Liver (tissue), 3 donors: ENCODE data around the gene SLC22A3.

Source experiments
- GABPA ChIP-seq, 2 donors: IDR thresholded peaks in 1 of 2; conservative IDR thresholded peaks in 1 of 2; 2 replicates each; pipeline ENCODE4 v1.6.1; 2016; ENCODE audit warnings: antibody characterized with exemption in 2 of 2, mild to moderate bottlenecking in 1 of 2, moderate library complexity in 1 of 2
- JUND ChIP-seq, 2 donors: IDR thresholded peaks; 2 replicates each; pipeline ENCODE4 v1.6.1; 2016; ENCODE audit warnings: antibody characterized with exemption in 2 of 2
- TAF1 ChIP-seq: conservative IDR thresholded peaks from 2 replicates; pipeline ENCODE4 v1.6.1; 2016; ENCODE audit warnings: antibody characterized with exemption, mild to moderate bottlenecking
- TF ChIP-seq, protein P1 (sequence below): IDR thresholded peaks from 2 replicates; pipeline ENCODE4 v1.6.1; 2016; ENCODE audit warnings: antibody characterized with exemption
- TF ChIP-seq, protein P2 (sequence below): IDR thresholded peaks from 2 replicates; pipeline ENCODE4 v1.6.1; 2016; ENCODE audit warnings: antibody characterized with exemption, mild to moderate bottlenecking
- TF ChIP-seq, protein P3 (sequence below): fragments of 150-350 bp; IDR thresholded peaks from 2 replicates; pipeline ENCODE4 v1.5.1; 2017; ENCODE audit warnings: improper control_type of control experiment, low read depth, low read length; ENCODE audit not compliant: missing input control
- TF ChIP-seq, protein P4 (sequence below): IDR thresholded peaks from 2 replicates; pipeline ENCODE4 v1.6.1; 2016; ENCODE audit warnings: antibody characterized with exemption
- donor health status: healthy.
- donor health status: healthy.

GRCh38 chr6:160445130-160445529 lies 97.0 kb downstream of the SLC22A3 start:
- no peak for TF ChIP-seq TAF1
- TF ChIP-seq, protein P1, sequence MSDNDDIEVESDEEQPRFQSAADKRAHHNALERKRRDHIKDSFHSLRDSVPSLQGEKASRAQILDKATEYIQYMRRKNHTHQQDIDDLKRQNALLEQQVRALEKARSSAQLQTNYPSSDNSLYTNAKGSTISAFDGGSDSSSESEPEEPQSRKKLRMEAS, result no peak
- TF ChIP-seq, protein P2, sequence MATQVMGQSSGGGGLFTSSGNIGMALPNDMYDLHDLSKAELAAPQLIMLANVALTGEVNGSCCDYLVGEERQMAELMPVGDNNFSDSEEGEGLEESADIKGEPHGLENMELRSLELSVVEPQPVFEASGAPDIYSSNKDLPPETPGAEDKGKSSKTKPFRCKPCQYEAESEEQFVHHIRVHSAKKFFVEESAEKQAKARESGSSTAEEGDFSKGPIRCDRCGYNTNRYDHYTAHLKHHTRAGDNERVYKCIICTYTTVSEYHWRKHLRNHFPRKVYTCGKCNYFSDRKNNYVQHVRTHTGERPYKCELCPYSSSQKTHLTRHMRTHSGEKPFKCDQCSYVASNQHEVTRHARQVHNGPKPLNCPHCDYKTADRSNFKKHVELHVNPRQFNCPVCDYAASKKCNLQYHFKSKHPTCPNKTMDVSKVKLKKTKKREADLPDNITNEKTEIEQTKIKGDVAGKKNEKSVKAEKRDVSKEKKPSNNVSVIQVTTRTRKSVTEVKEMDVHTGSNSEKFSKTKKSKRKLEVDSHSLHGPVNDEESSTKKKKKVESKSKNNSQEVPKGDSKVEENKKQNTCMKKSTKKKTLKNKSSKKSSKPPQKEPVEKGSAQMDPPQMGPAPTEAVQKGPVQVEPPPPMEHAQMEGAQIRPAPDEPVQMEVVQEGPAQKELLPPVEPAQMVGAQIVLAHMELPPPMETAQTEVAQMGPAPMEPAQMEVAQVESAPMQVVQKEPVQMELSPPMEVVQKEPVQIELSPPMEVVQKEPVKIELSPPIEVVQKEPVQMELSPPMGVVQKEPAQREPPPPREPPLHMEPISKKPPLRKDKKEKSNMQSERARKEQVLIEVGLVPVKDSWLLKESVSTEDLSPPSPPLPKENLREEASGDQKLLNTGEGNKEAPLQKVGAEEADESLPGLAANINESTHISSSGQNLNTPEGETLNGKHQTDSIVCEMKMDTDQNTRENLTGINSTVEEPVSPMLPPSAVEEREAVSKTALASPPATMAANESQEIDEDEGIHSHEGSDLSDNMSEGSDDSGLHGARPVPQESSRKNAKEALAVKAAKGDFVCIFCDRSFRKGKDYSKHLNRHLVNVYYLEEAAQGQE, result no peak
- TF ChIP-seq, protein P3, sequence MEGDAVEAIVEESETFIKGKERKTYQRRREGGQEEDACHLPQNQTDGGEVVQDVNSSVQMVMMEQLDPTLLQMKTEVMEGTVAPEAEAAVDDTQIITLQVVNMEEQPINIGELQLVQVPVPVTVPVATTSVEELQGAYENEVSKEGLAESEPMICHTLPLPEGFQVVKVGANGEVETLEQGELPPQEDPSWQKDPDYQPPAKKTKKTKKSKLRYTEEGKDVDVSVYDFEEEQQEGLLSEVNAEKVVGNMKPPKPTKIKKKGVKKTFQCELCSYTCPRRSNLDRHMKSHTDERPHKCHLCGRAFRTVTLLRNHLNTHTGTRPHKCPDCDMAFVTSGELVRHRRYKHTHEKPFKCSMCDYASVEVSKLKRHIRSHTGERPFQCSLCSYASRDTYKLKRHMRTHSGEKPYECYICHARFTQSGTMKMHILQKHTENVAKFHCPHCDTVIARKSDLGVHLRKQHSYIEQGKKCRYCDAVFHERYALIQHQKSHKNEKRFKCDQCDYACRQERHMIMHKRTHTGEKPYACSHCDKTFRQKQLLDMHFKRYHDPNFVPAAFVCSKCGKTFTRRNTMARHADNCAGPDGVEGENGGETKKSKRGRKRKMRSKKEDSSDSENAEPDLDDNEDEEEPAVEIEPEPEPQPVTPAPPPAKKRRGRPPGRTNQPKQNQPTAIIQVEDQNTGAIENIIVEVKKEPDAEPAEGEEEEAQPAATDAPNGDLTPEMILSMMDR, result no peak
- no peak for TF ChIP-seq JUND (IDR thresholded peaks at IDR 0.05)
- TF ChIP-seq GABPA (IDR thresholded peaks at IDR 0.05 in 1 of 2, conservative IDR thresholded peaks at IDR 0.05 in 1 of 2), result no peak
- TF ChIP-seq, protein P4, sequence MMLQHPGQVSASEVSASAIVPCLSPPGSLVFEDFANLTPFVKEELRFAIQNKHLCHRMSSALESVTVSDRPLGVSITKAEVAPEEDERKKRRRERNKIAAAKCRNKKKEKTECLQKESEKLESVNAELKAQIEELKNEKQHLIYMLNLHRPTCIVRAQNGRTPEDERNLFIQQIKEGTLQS, result no peak
